ENCODE data around the gene PCDH9.

Gene PCDH9

DNA sequence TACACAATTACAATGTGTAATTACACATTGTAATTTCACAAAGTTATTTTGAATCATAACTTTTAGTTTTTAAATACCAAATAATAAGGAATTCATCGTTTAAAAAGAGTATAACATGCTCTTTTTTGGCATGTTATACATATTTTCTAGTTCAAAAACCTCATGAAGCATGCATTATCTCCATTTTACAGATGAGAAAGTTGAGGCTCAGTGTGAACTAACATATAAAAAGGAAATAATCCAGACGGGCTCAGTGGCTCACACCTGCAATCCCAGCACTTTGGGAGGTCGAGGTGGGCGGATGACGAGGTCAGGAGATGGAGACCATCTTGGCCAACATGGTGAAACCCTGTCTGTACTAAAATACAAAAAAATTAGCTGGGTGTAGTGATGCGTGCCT is 107.9 kb downstream of the PCDH9 start:
- Histone ChIP-seq H4K20me1 (ENCODE audit: insufficient read depth) (no peaks in the 10 kb centered on the region), H3K4me1 (ENCODE audit: low read depth, poor library complexity, severe bottlenecking) (peaks cover 7% of the 10 kb centered on the region), H3K36me3 (ENCODE audit: insufficient read depth) (no peaks in the 10 kb centered on the region), H2AFZ (ENCODE audit: low read depth) (no peak overlapping the region), H3K4me3 (IDR thresholded peaks at IDR 0.05; ENCODE audit: insufficient read depth, low read depth, low read length) (no peak overlapping the region), H3K79me2 (ENCODE audit: insufficient read depth, low read depth) (no peaks in the 10 kb centered on the region), H3K27me3 (ENCODE audit: insufficient read depth, low read depth) (no peaks in the 10 kb centered on the region), H3K9ac (no peak overlapping the region), H3K27ac (no peak overlapping the region), H3K4me2 (no peak overlapping the region)
- TF ChIP-seq, protein P1, sequence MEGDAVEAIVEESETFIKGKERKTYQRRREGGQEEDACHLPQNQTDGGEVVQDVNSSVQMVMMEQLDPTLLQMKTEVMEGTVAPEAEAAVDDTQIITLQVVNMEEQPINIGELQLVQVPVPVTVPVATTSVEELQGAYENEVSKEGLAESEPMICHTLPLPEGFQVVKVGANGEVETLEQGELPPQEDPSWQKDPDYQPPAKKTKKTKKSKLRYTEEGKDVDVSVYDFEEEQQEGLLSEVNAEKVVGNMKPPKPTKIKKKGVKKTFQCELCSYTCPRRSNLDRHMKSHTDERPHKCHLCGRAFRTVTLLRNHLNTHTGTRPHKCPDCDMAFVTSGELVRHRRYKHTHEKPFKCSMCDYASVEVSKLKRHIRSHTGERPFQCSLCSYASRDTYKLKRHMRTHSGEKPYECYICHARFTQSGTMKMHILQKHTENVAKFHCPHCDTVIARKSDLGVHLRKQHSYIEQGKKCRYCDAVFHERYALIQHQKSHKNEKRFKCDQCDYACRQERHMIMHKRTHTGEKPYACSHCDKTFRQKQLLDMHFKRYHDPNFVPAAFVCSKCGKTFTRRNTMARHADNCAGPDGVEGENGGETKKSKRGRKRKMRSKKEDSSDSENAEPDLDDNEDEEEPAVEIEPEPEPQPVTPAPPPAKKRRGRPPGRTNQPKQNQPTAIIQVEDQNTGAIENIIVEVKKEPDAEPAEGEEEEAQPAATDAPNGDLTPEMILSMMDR (conservative IDR thresholded peaks at IDR 0.05; ENCODE audit: low read depth, low read length), result no peak

GRCh38 chr13:67120872-67121531 is 109.1 kb downstream of the PCDH9 start:
- H3K4me3 ChIP-seq (IDR thresholded peaks at IDR 0.05; ENCODE audit: insufficient read depth, low read depth, low read length), result no peak overlapping the region
- no peaks in the 10 kb centered on the region for H3K79me2 ChIP-seq (ENCODE audit: insufficient read depth, low read depth)
- H2AFZ ChIP-seq (ENCODE audit: low read depth), result no peak overlapping the region
- TF ChIP-seq, protein P1 (conservative IDR thresholded peaks at IDR 0.05; ENCODE audit: low read depth, low read length), result no peak
- no peak overlapping the region for H3K27ac ChIP-seq
- H4K20me1 ChIP-seq (ENCODE audit: insufficient read depth), result no peaks in the 10 kb centered on the region
- no peak overlapping the region for H3K4me2 ChIP-seq
- no peaks in the 10 kb centered on the region for H3K36me3 ChIP-seq (ENCODE audit: insufficient read depth)
- H3K27me3 ChIP-seq (ENCODE audit: insufficient read depth, low read depth), result no peaks in the 10 kb centered on the region
- peaks cover 7% of the 10 kb centered on the region for H3K4me1 ChIP-seq (ENCODE audit: low read depth, poor library complexity, severe bottlenecking)
- H3K9ac ChIP-seq, result no peak overlapping the region

GRCh38 chr13:67119481-67119894 is 110.6 kb downstream of the PCDH9 start:
- Histone ChIP-seq H3K27ac (no peak overlapping the region), H4K20me1 (ENCODE audit: insufficient read depth) (no peaks in the 10 kb centered on the region), H3K9ac (no peak overlapping the region), H3K4me2 (no peak overlapping the region), H3K36me3 (ENCODE audit: insufficient read depth) (no peaks in the 10 kb centered on the region), H3K4me1 (ENCODE audit: low read depth, poor library complexity, severe bottlenecking) (peaks cover 7% of the 10 kb centered on the region), H3K27me3 (ENCODE audit: insufficient read depth, low read depth) (no peaks in the 10 kb centered on the region), H3K4me3 (IDR thresholded peaks at IDR 0.05; ENCODE audit: insufficient read depth, low read depth, low read length) (no peak overlapping the region), H2AFZ (ENCODE audit: low read depth) (no peak overlapping the region), H3K79me2 (ENCODE audit: insufficient read depth, low read depth) (no peaks in the 10 kb centered on the region)
- TF ChIP-seq, protein P1 (conservative IDR thresholded peaks at IDR 0.05; ENCODE audit: low read depth, low read length), result no peak

GRCh38 chr13:67118277-67118676 is 111.9 kb downstream of the PCDH9 start:
- Histone ChIP-seq H3K4me2 (no peak overlapping the region), H4K20me1 (ENCODE audit: insufficient read depth) (no peaks in the 10 kb centered on the region), H2AFZ (ENCODE audit: low read depth) (no peak overlapping the region), H3K4me3 (IDR thresholded peaks at IDR 0.05; ENCODE audit: insufficient read depth, low read depth, low read length) (no peak overlapping the region), H3K36me3 (ENCODE audit: insufficient read depth) (no peaks in the 10 kb centered on the region), H3K9ac (no peak overlapping the region), H3K27ac (no peak overlapping the region), H3K79me2 (ENCODE audit: insufficient read depth, low read depth) (no peaks in the 10 kb centered on the region), H3K4me1 (ENCODE audit: low read depth, poor library complexity, severe bottlenecking) (peaks cover 7% of the 10 kb centered on the region), H3K27me3 (ENCODE audit: insufficient read depth, low read depth) (no peaks in the 10 kb centered on the region)
- TF ChIP-seq, protein P1 (conservative IDR thresholded peaks at IDR 0.05; ENCODE audit: low read depth, low read length), result no peak

Measured in KMS-11 (cell line).